GM18909 (cell line): ENCODE data around the gene SCP2.
"Not testable (repeated sequence)": the region's sequence is repeated elsewhere in the genome, so short reads cannot be mapped to it uniquely, and the experiment has no call there.

Experiments
- ATAC-seq: cut with Tn5 transposase; IDR thresholded peaks from one replicate; pipeline ENCODE4 v1.9.1; 2021; ENCODE audit warnings: mild to moderate bottlenecking; ENCODE audit not compliant: unreplicated experiment, poor library complexity

Gene SCP2

GRCh38 chr1:52916241-52916975 is 10.7 kb upstream of the SCP2 start:
- ATAC-seq = no peak

GRCh38 chr1:52917156-52917555 is 9.9 kb upstream of the SCP2 start:
- no peak for ATAC-seq

- no peak for ATAC-seq
Measured at GRCh38 chr1:52917581-52917980, 9.5 kb upstream of the SCP2 start.

- ATAC-seq = no peak
Measured at GRCh38 chr1:52918201-52918600, 8.9 kb upstream of the SCP2 start.

GRCh38 chr1:52919051-52919722 is 7.9 kb upstream of the SCP2 start:
- no peak for ATAC-seq

- no peak for ATAC-seq
Measured at GRCh38 chr1:52919723-52920483, 7.2 kb upstream of the SCP2 start.

- ATAC-seq = no peak
Measured at GRCh38 chr1:52920791-52921291, 6.2 kb upstream of the SCP2 start.

GRCh38 chr1:52925571-52926005 is 1.5 kb upstream of the SCP2 start:
- no peak for ATAC-seq

GRCh38 chr1:52926864-52927211 is 238 bp upstream of the SCP2 start:
- no peak for ATAC-seq

- ATAC-seq = peak; percentile 11
Measured at GRCh38 chr1:52928015-52928404, 934 bp downstream of the SCP2 start.

- ATAC-seq = no peak
Measured at GRCh38 chr1:52929019-52929418, 1.9 kb downstream of the SCP2 start.

GRCh38 chr1:52937433-52938182 is 10.5 kb downstream of the SCP2 start:
- no peak for ATAC-seq

- no peak for ATAC-seq
Measured at GRCh38 chr1:52938183-52938451, 11.0 kb downstream of the SCP2 start.

GRCh38 chr1:52943876-52944416 is 16.9 kb downstream of the SCP2 start:
- ATAC-seq = no peak

- no peak for ATAC-seq
Measured at GRCh38 chr1:52944566-52944965, 17.5 kb downstream of the SCP2 start.

GRCh38 chr1:52947490-52947889 is 20.4 kb downstream of the SCP2 start:
- ATAC-seq = no peak

GRCh38 chr1:52949602-52950001 is 22.5 kb downstream of the SCP2 start:
- ATAC-seq = not testable (repeated sequence)

- ATAC-seq = no peak
Measured at GRCh38 chr1:52952112-52952511, 25.0 kb downstream of the SCP2 start.

- no peak for ATAC-seq
Measured at GRCh38 chr1:52955129-52955970, 28.3 kb downstream of the SCP2 start.

GRCh38 chr1:52963101-52963500 is 36.0 kb downstream of the SCP2 start:
- no peak for ATAC-seq
